ENCODE measurements around the gene CEBPE.

CEBPE gene

DNA sequence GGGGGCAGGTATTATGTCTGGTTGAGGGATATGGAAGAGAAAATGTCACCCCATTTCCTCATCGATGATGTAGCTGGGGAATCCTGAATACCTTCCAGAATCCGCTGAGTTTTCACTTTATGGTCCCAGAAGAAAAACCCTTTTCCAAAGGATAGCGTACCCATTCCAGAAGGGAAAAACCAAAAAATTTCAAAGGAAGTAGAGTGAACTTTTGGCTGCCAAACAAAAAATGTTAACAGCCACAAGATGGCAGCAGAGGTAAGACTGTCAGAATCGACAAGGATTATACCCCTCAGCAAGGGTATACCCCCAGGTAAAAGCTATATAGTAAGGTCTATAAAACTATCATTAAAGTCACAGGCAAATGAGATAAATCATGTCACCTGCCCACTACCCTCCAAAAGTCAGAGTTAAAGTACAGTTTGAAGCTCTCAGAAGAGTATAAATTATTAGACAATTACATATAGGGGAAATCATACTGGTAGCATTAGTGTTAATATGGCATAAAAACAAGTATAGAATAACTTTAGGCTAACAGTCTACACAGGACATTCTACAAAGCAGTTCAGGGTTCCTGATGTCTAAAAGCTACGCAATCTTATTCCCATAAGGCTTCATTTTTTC is 42.2 kb downstream of the CEBPE start:
- no peak for DNase-seq (ENCODE audit: low read depth)

DNA sequence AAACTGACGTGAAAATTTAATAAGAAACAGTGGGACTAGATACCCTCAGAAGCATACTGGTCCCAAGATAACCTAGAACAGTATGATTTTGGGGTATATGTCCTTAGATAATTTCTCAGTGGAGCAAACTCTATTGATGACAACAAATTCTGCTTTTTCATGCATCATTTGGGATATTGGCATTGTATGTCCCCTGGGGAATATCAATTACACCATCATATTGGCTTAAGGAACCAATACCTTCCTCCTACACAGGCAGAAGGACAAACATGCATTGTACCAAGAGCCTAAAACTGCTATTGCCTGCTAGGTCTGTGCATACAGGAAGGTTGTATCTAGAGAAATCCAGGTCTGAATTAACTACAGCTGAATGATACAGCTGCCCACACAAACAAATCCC is 44.1 kb downstream of the CEBPE start:
- DNase-seq (ENCODE audit: low read depth), result no peak

DNA sequence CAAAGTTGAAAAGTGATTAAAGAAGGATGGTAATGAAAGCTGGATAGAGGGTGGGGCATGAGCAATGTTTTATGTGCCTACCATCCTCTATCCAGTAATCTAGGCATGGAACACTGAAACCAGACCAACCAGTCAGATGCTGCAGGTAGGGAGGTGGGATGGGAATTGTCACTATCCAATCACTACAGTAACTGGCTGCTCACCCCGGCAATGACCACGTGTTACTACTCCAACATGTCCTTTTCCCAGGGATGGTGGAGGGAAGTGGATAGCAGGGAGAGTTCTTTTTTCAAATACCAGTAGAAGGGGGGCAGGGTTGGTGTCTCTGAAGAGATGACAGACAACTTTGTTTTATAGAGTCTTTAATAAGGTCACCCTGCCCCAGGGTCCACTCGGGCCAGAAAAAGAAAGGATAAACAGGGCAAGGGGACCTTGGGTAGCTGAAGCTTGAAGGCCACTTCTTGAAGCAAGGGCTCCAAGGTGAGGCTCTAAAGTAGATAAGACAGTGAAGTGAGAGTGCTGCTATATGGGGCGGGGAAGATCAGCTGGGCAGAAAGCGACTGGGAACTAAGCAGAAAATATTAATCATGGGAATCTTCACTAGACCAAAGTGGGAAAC is 47.0 kb downstream of the CEBPE start:
- no peak for DNase-seq (ENCODE audit: low read depth)

DNA sequence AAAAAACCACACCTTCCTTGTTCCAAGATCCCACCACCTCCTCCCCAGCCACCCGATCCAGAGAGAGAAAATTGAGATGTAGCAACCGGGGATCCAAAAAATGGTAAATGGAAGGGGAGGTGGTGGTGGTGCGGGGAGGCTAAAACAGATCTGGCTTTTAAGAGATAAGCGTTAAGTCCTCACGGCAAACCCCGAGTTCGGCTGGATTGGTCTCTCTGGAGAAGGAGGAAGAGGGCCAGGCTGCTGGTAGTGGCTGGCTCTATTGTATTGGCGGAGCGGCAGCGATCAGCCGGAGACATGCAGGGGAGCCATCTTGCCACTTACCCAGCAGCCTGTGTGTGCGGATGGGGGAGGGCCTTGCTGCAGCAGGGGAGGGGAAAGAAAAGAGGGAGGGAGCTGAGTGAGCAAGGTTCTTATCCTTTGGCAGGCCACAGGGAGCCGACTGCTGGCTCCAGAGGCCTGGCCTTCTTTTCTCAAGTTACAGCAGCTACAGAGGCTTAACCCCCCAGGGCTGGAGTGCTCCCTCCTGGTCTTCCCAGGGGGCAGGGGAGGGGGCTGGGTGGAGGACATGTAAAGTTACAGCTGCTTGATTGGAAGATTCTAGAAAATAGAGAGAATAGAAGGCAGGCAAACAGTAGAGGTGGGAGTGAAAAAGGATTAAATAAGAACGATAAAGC is 47.7 kb downstream of the CEBPE start:
- DNase-seq (ENCODE audit: low read depth), result peak; percentile 66

DNA sequence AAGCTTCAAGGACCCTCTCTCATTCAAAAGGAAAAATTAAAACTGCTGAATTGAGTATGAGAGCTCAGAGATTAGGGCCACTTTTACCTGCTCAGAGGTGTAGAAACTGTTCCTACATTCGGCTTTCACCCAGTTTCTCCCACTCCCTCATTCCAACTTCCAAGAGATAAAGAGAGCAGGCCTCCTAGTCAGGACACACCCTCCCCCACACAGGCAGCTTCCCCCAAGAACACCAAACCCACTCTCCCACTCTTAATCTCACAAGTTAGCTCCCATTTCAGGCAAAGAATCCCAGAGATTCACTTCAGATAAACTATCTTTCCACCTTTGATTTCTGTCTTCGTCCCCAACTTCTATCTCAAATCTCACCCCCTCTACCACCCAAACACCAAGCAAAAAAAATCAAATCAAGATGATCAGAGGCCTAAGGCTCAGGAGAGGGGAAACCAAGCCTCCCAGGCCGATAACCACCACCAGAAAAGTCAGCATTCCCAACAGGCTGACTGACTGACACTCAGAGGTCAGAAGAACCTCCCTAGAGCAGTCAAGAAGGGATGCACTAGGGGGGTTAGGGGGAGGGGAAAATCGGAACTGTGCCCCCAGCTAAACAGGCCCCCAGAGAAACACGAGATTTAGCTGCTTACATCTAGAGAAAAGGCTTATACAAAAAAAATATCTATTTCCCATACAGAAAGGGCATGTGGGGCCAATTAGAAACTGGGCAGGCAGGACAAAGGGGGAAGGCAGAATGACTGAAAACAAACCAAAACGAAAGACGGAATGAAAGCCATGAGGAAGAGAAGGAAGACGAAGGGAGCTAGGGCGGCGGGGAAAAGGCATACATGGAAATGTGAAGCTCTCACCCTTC is 48.6 kb downstream of the CEBPE start:
- DNase-seq (ENCODE audit: low read depth), result no peak

DNA sequence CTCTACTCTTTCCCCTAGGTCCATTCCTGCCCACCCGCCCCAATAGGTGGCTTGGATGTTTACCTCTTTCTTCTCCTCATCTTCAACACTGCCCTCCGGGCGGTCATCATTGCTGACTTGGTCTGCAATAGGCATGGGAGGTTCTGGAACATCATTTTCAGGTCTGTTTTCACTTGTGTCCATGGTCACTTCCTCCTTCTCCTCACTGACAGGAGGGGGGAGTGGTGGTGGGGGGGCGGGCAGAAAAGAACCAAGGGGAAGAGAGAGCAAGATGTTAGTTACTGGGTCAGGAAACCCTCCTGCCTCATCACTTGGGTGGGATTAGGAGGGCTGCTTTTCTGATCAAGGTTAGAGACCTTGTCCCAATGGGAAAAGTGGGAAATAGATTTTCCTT is 49.6 kb downstream of the CEBPE start:
- DNase-seq (ENCODE audit: low read depth), result no peak

DNA sequence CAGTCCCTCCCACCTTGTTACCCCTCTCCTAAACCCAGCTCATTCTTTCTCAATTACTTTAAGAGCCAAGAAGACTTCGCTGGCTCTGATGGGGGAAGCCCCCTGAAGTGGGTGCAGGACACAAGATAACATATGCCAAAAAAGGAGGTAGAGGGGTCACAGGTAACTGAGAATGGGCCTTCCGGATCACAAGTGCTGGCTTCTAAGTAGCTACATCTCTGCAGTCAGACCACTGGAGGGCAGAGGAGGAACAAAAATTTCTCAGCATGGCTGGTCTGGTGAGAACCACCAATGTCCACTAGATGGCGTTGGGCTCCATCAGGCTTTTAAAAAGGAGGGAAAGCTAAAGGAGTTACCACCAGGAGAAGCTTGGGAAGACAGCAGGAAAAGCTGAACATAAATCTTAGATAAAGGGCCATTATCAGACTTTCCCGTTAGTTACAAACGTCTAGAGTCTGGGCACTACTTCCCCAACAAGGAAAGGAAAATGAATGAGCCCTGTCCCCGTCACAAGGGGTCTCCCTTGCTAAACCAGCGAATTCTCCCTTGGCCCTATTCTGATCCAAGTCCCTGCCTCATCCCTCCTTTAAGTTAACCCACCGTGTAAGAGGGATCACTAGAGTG is 50.2 kb downstream of the CEBPE start:
- peak; percentile 61 for DNase-seq (ENCODE audit: low read depth)

DNA sequence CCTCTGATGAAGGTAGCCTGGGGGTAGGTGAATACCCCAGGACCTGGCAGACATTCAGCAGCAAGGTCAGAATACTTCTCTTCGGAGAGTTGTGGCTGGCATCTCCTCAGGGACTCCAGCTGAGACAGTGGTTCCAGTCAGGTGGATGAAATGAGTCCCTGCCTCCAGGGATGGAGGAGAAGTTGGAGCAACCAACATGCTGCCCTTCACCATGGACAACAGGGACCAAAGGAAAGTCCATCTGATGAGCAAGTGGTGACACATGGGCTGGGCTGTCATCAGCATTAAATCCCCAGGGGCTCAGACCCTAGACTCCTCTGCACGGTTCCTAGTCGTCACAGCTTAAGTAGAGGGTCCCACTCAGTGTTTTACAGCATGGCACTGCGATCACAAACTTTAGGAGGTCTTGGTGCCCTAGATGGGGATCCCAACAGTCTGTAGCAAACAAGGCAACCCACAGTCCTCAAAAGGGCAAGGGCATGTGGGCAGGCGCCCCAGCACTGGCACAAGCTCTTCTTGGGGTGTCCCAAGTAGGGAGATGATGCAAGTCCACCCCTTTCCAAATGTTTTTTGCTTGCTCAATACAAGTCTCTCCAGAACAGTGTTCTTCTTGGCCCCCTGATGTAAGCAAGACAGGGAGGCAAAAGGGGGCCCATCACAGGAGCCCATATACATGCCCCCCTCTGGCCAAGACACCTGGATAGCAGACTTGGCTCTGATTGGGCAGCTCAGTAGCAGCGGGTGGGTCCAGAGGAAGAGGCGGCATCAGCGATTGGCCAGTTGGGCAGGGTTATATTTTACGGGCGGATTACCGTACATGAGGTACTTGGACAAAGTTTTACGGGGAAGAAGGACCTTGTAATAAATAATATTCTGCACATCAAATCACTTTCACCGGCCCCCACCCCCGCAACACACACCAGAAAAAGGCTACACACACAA is 50.9 kb downstream of the CEBPE start:
- DNase-seq (ENCODE audit: low read depth), result no peak
